GM19351 (cell line): ENCODE measurements around the gene DLD.
"Not testable (repeated sequence)": the region's sequence is repeated elsewhere in the genome, so short reads cannot be mapped to it uniquely, and the experiment has no call there.

Experiments used
- ATAC-seq: cut with Tn5 transposase; IDR thresholded peaks from one replicate; pipeline ENCODE4 v1.9.1; 2021; ENCODE audit warnings: mild to moderate bottlenecking, moderate library complexity; ENCODE audit not compliant: unreplicated experiment

The DLD gene

GRCh38 chr7:107943018-107943417 is 52.0 kb downstream of the DLD start:
- ATAC-seq = no peak

DNA sequence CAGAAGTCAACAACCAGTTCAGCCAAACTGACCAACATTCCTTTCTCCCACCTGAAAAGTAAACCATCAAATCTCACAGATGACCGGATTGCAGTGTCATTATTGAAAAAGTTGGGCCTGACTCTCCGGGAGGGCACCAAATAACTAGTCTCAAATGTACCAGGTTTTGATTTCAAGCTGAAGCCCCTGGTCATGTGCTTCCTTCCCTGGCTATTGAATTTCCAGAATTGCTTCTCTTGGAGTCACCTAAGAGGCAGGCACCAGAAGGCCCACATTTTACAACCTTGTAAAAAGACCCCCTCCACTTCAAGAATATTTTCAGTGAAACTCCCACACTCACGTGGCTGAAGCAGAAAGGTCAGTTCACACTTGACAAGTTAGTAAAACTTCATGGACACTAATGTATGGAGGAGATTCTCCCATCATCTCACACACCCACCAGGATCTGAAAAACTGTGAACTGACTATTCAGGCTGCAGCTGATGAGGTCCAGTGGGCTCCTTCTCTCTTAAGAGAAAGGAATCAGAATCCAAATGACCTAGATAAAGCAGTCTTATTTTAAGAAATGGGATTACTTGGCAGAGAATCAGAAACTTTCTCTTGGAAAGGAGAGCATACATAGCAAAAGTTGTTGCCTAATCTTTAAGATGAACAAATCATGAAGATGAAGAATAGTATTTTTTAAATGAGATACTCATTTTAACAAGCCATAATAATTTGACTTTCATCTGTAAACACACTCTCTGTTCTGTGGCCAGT is 53.6 kb downstream of the DLD start:
- no peak for ATAC-seq

- ATAC-seq = no peak
These were observed 54.3 kb downstream of the DLD start for GRCh38 chr7:107945332-107945731.

DNA sequence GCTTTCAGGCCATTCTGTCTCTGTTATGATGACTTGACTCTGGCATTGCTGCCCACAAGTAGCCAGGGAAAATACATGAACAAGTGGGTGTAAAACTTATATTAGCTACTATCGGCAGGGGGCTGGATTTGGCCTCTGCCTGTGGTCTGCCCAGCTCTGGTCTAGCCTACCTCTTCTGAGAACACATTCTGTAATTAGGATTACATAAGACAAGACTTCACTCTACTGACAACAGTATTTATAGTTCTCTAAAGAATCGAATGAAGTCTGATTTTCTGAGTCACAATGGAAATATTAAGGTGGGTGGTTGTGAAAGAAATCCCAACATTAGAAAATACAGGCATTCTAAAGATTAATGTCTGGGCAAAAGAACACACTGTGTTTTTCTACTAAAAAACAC is 55.5 kb downstream of the DLD start:
- ATAC-seq = no peak

- no peak for ATAC-seq
These were observed 55.9 kb downstream of the DLD start for GRCh38 chr7:107946881-107947280.

DNA sequence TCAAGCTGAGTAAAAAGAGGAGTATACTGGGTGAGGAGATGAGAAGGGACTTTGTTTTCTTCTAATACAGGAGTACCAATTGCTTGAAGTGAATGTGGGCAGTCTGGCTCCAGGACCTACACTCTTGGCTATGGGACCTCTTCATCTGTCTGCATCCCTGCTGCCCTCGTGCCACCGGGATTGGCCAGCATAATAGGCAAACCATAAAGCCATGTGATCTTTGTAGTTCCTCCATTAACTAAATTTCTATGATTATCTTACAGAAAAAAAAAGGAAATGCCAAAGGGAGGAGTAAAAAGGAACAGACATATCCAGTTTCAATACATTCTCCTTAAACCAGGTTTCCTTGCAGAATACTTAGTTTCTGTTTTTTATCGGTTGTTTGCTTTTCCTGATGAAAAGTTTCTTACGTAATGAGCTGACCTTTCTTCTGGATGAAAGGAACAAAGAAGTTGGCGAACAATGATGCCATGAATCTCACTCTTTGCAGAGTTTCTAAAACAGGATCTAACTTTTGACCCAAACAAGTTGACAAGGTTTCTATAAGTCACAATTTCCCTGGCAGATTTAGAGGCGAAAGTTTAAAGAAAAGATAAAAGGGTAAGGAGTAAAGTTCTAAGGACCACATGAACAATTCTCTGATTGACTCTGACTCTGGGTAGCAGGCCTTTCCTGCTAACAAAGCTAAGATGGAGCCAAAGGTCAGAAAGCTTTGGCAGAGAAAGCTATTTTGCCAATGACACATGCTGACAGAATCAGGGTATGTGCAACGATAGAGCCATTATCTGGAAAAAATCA is 57.9 kb downstream of the DLD start:
- no peak for ATAC-seq

- ATAC-seq = no peak
These were observed 58.5 kb downstream of the DLD start for GRCh38 chr7:107949443-107949935.

DNA sequence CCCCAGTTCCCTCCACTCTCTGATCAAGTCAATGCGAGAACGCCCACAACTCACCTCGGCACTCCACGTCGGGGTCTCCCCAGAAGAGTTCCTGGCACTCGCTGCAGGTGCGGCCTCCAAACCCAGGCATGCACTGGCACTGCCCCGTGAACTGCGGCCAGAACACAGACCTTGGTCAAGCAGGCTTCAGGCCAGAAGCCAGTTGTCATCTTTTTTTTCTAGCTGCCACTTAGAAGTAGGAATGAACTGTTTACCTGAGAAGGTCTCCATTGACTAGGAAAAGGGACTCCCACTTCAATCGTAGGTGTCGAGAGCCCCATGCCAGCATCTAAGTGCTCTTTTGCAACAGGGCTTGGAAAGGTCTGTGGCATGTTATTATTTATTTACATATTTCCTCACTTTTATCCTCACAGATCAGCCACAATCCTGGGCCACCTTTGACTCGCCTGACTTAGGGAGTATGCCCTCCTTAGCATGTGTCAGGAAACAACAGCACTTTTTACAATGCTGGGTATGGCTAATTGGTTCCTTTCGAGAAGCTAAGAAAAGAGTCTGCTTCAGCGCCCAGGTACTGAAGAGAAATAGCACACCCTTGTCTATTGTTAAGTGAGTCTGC is 60.3 kb downstream of the DLD start:
- ATAC-seq = no peak

- ATAC-seq = no peak
These were observed 60.9 kb downstream of the DLD start for GRCh38 chr7:107951896-107952295.

GRCh38 chr7:107953265-107953923 is 62.4 kb downstream of the DLD start:
- no peak for ATAC-seq

DNA sequence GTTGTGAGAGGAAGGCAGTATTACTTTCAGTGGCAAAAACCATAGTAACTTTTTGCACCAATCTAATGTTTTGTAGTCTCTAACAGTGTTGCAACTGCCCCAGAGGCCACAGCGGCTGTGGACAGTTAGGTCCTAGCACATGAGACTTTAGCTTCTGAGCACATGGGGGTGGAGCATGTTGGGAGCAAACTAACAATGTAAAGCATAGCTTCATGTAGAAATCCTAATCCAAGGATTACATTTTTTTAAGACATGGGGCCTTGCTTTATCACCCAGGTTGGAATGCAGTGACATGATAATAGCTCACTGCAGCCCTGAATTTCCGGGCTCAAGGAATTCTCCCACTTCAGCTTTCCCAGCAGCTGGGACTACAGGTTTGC is 62.9 kb downstream of the DLD start:
- no peak for ATAC-seq

DNA sequence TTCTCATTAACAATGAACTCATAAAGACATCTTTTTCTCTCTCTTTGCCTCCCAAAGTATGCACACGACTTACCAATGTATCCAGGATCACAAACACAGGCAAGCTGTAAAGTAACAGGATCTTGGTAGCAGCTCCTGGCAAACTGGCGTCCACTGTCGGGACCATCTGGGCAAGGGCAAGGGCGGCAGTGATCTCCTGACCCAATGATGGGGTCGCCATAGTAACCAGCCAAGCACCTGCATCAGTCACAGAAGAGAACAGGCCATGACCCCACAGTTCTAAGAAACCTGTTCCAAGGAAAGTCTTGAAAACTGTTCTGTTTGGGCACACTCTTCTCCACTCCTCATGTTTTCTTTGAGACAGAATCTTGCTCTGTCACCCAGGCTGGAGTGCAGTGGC is 64.4 kb downstream of the DLD start:
- ATAC-seq = no peak

DNA sequence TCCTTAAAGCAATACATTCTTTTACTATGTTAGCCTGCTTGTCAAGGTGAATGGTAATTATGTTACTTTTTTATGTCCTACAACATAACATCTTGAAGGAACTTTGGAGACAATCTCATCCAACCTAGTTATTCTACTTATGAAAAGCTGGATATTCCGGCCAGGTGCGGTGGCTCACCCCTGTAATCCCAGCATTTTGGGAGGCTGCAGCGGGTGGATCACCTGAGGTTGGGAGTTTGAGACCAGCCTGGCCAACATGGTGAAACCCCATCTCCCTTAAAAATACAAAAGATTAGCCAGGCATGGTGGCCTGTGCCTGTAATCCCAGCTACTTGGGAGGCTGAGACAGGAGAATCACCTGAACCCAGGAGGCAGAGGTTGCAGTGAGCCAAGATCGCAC is 66.0 kb downstream of the DLD start:
- not testable (repeated sequence) for ATAC-seq

DNA sequence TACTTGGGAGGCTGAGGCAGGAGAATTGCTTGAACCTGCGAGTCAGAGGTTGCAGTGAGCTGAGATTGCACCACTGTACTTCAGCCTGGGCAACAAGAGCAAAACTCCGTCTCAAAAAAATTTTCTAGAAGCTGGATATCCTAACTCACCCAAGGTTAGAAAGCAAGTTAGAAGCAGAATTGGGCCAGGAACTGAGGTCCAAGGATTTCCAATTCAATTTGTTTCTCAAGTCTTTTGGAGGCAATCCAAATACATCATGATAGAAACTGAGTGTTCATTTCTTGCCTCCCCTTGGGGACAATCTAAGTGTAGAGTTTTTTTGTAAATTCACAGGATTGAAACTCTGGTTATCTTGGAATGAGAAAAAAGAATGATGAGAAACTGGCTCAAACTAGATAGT is 66.5 kb downstream of the DLD start:
- ATAC-seq = no peak

- ATAC-seq = no peak
These were observed 68.0 kb downstream of the DLD start for GRCh38 chr7:107958764-107959526.

- no peak for ATAC-seq
These were observed 68.5 kb downstream of the DLD start for GRCh38 chr7:107959527-107959898.

- no peak for ATAC-seq
These were observed 69.3 kb downstream of the DLD start for GRCh38 chr7:107960272-107960671.

GRCh38 chr7:107961405-107961804 is 70.4 kb downstream of the DLD start:
- ATAC-seq = no peak

DNA sequence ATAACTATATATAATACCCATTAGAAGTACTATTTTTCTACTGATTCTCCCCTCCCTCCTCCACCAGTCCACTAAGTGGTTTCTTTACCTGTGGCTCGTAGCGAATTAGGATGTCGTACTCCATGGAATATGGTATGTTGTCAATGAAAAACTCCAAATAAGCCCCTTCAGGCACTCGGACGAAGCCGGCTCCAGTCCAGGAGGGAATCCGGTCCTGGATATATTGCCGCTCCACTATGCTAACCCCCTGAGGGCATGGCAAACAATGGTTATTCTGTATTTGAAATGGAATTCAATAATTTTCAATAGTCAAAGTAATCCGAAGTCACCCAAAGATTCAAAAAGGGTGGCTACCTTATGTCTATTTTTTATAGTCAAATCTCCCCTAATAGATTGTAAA is 71.8 kb downstream of the DLD start:
- ATAC-seq = no peak

- ATAC-seq = no peak
These were observed 73.5 kb downstream of the DLD start for GRCh38 chr7:107964510-107964909.

GRCh38 chr7:107966711-107967110 is 75.7 kb downstream of the DLD start:
- ATAC-seq = no peak
